OCI-LY3 (cell line): ENCODE measurements around the gene TMEM218.
A peak's percentile ranks its signal among the peaks of the same experiment; 100 is the strongest.

ENCODE experiments used
- H2AFZ ChIP-seq: fragments of 200-600, 300-600 bp; shearing (Covaris generic); 2 replicates; pipeline ENCODE4 v1.6.0; 2014; ENCODE audit warnings: antibody characterized with exemption, low read depth, low read length
- H3K27ac ChIP-seq: fragments of 200-600, 300-600 bp; sonication (generic); 2 replicates; pipeline ENCODE4 v1.5.1; 2014; ENCODE audit warnings: mild to moderate bottlenecking, low read length, moderate library complexity, mixed read lengths
- H3K27me3 ChIP-seq: fragments of 200-600, 300-600 bp; sonication (generic); 2 replicates; pipeline ENCODE4 v1.6.1; 2014; ENCODE audit warnings: low read depth, low read length, mixed read lengths
- H3K36me3 ChIP-seq: fragments of 200-600, 300-600 bp; sonication (generic); replicated peaks from 2 replicates; pipeline ENCODE3; 2014; ENCODE audit warnings: low read depth, low read length, mixed read lengths
- H3K4me1 ChIP-seq: fragments of 300-600, 200-600 bp; sonication (generic); 2 replicates; pipeline ENCODE4 v1.6.1; 2014; ENCODE audit warnings: low read length, mixed read lengths
- H3K4me2 ChIP-seq: fragments of 200-600, 300-600 bp; sonication (generic); 2 replicates; pipeline ENCODE4 v1.6.1; 2014; ENCODE audit warnings: low read length, mixed read lengths
- H3K4me3 ChIP-seq: fragments of 300-600, 200-600 bp; sonication (generic); 2 replicates; pipeline ENCODE4 v1.5.1; 2014; ENCODE audit warnings: antibody characterized with exemption, mild to moderate bottlenecking, low read length, moderate library complexity
- H3K79me2 ChIP-seq: fragments of 300-600, 200-600 bp; shearing (Covaris generic); 2 replicates; pipeline ENCODE4 v1.6.1; 2014; ENCODE audit warnings: mild to moderate bottlenecking, low read length, mixed read lengths
- H3K9ac ChIP-seq: fragments of 300-600, 200-600 bp; shearing (Covaris generic); 2 replicates; pipeline ENCODE4 v1.6.0; 2014; ENCODE audit warnings: mild to moderate bottlenecking, low read length, moderate library complexity
- H3K9me3 ChIP-seq: fragments of 200-600, 300-600 bp; shearing (Covaris generic); 2 replicates; pipeline ENCODE4 v1.6.1; 2014; ENCODE audit warnings: low read length, mixed read lengths; ENCODE audit not compliant: insufficient read depth
- H4K20me1 ChIP-seq: fragments of 200-600, 300-600 bp; sonication (generic); 2 replicates; pipeline ENCODE4 v1.6.1; 2016; ENCODE audit warnings: low read length, mixed read lengths; ENCODE audit not compliant: insufficient read depth
- EZH2phosphoT487 ChIP-seq: fragments of 200-600 bp; shearing (Covaris generic); IDR thresholded peaks from 2 replicates; pipeline ENCODE4 v1.6.1; 2018; ENCODE audit warnings: antibody characterized with exemption, mixed run types, low read depth
- TF ChIP-seq, protein P1 (sequence below): fragments of 200-600, 300-600 bp; sonication (generic); IDR thresholded peaks from 2 replicates; pipeline ENCODE4 v1.5.1; 2014; ENCODE audit warnings: antibody characterized with exemption, low read length, low read depth

Gene TMEM218

DNA sequence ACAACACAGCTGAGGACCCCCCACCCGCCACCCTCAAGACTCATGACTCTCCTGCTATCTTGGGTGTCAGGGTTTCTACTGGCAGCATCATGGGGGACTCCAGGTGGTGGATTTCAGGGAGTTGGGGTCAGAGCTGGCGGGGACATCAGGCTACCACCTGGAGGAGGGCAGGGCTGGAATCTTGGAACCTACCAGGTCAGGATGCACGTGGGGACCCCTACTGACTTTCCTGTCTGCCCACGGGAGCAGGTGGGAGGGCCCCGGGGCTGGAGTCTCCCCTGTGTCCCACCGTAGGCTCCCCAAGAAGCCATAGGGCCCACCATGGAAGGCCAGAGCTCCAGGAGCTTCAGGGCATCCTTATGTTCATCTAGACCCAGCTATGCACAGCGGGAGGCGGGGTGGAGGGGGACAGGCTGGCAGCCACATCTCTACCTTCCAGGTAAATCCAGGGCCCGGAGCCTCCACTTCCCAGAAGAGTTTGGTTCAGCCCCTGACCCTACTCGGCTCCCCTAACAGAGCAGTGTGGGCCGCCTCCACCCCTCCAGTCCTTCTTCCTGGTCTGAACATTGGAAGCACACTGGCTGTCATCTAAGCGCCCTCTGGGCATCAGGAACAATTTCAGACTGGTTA is 38.4 kb downstream of the TMEM218 start:
- H3K4me3 ChIP-seq: peak overlapping the region; percentile 29; the same call in 1 of the 2 replicates
- H4K20me1 ChIP-seq: no peaks in the 10 kb centered on the region
- peak overlapping the region; percentile 88 for H3K27ac ChIP-seq
- no peaks in the 10 kb centered on the region for H3K9me3 ChIP-seq
- TF ChIP-seq EZH2phosphoT487: no peak
- TF ChIP-seq, protein P1, sequence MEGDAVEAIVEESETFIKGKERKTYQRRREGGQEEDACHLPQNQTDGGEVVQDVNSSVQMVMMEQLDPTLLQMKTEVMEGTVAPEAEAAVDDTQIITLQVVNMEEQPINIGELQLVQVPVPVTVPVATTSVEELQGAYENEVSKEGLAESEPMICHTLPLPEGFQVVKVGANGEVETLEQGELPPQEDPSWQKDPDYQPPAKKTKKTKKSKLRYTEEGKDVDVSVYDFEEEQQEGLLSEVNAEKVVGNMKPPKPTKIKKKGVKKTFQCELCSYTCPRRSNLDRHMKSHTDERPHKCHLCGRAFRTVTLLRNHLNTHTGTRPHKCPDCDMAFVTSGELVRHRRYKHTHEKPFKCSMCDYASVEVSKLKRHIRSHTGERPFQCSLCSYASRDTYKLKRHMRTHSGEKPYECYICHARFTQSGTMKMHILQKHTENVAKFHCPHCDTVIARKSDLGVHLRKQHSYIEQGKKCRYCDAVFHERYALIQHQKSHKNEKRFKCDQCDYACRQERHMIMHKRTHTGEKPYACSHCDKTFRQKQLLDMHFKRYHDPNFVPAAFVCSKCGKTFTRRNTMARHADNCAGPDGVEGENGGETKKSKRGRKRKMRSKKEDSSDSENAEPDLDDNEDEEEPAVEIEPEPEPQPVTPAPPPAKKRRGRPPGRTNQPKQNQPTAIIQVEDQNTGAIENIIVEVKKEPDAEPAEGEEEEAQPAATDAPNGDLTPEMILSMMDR: no peak
- H3K27me3 ChIP-seq: no peaks in the 10 kb centered on the region
- no peaks in the 10 kb centered on the region for H3K79me2 ChIP-seq
- peaks cover 8% of the 10 kb centered on the region for H3K36me3 ChIP-seq
- peak overlapping the region; percentile 82 for H3K4me2 ChIP-seq
- no peak overlapping the region for H2AFZ ChIP-seq
- peaks cover 51% of the 10 kb centered on the region for H3K4me1 ChIP-seq
- H3K9ac ChIP-seq: peak overlapping the region; percentile 52; the same call in 1 of the 2 replicates

- no peak for TF ChIP-seq EZH2phosphoT487
- TF ChIP-seq, protein P1: no peak
- no peak overlapping the region for H2AFZ ChIP-seq
- peak overlapping the region; percentile 88 for H3K27ac ChIP-seq
- H3K9me3 ChIP-seq: no peaks in the 10 kb centered on the region
- no peaks in the 10 kb centered on the region for H3K27me3 ChIP-seq
- H3K36me3 ChIP-seq: peaks cover 8% of the 10 kb centered on the region
- no peaks in the 10 kb centered on the region for H3K79me2 ChIP-seq
- H3K4me3 ChIP-seq: peak overlapping the region; percentile 61
- H3K4me2 ChIP-seq: peak overlapping the region; percentile 82
- H4K20me1 ChIP-seq: no peaks in the 10 kb centered on the region
- H3K9ac ChIP-seq: peak overlapping the region; percentile 69
- H3K4me1 ChIP-seq: peaks cover 51% of the 10 kb centered on the region
Observed at GRCh38 chr11:125072218-125072960, 39.0 kb downstream of the TMEM218 start.

DNA sequence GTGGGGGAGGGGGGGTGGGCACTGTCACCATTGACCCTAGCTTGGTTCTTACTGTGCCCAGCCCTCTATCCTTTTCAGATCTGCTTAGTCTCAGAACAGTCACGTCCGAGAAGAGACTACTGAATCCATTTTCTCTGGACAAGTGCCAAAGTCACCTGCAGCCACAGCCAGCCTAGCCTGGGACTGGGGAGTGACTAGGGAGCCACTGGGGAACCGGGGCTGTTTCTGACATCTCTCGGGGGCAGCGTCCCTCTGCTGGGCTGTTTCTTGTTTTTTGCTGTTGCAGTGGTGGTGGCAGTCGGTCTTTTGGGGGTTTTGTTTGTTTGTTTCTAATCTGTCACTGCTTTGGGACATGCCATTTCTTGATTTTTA is 39.6 kb downstream of the TMEM218 start:
- H3K4me1 ChIP-seq: peaks cover 51% of the 10 kb centered on the region
- H3K4me3 ChIP-seq: peak overlapping the region; percentile 61
- H2AFZ ChIP-seq: no peak overlapping the region
- no peaks in the 10 kb centered on the region for H4K20me1 ChIP-seq
- H3K9me3 ChIP-seq: no peaks in the 10 kb centered on the region
- H3K4me2 ChIP-seq: peak overlapping the region; percentile 82
- peak overlapping the region; percentile 69 for H3K9ac ChIP-seq
- peak overlapping the region; percentile 88 for H3K27ac ChIP-seq
- no peaks in the 10 kb centered on the region for H3K27me3 ChIP-seq
- peaks cover 8% of the 10 kb centered on the region for H3K36me3 ChIP-seq
- TF ChIP-seq EZH2phosphoT487: no peak
- TF ChIP-seq, protein P1: no peak
- no peaks in the 10 kb centered on the region for H3K79me2 ChIP-seq

DNA sequence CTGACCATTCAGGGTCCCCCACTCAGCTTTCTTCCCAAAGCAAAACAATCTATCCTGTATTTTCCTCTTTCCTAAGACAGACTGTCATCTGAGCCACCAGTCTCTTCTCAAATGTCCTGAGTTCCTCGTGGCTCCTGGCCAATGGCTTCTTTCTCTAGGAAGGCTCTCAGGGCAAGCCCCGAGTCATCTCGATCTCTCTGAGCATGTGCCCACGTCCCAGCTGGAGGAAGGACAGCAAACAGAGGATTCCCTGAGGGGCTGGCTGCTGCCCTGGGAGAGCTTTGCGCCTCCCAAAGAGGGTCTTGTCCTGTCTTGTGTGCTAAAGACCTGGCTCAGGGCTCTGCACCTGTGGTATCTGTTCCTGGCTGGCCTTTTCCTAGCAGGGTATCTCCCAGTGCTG is 40.0 kb downstream of the TMEM218 start:
- Histone ChIP-seq H4K20me1 (no peaks in the 10 kb centered on the region), H3K4me3 (peak overlapping the region; percentile 61), H3K4me2 (peak overlapping the region; percentile 82), H3K79me2 (no peaks in the 10 kb centered on the region), H3K27ac (peak overlapping the region; percentile 88), H3K9ac (peak overlapping the region; percentile 69), H2AFZ (no peak overlapping the region), H3K9me3 (no peaks in the 10 kb centered on the region), H3K27me3 (no peaks in the 10 kb centered on the region), H3K4me1 (peaks cover 51% of the 10 kb centered on the region), H3K36me3 (peaks cover 8% of the 10 kb centered on the region)
- TF ChIP-seq, protein P1: no peak
- no peak for TF ChIP-seq EZH2phosphoT487
